MM.1S (cell line): ENCODE data around the gene ACSS1.

ENCODE experiments used
- DNase-seq: peaks from one replicate; pipeline ENCODE4 v3.0.0-alpha.2; 2015
- H2AFZ ChIP-seq: fragments of 300-600 bp; sonication (generic); 2 replicates; pipeline ENCODE4 v1.6.0; 2016; ENCODE audit warnings: antibody characterized with exemption, low read length
- H3F3A ChIP-seq: fragments of 300-600 bp; sonication (generic); 2 replicates; pipeline ENCODE4 v1.6.1; 2016; ENCODE audit warnings: mild to moderate bottlenecking, antibody characterized with exemption, low read length, moderate library complexity, mixed read lengths; ENCODE audit not compliant: insufficient read depth
- H3K27ac ChIP-seq: fragments of 300-600 bp; sonication (generic); 2 replicates; pipeline ENCODE4 v1.5.1; 2016; ENCODE audit warnings: mild to moderate bottlenecking, low read length
- H3K27me3 ChIP-seq: fragments of 300-600 bp; sonication (generic); replicated peaks from 2 replicates; pipeline ENCODE4 v1.6.0; 2016; ENCODE audit warnings: low read length; ENCODE audit not compliant: insufficient read depth
- H3K36me3 ChIP-seq: fragments of 300-600 bp; sonication (generic); replicated peaks from 2 replicates; pipeline ENCODE4 v1.6.1; 2016; ENCODE audit warnings: mild to moderate bottlenecking, low read length, mixed read lengths; ENCODE audit not compliant: insufficient read depth
- H3K4me1 ChIP-seq: fragments of 300-600 bp; sonication (generic); 2 replicates; pipeline ENCODE4 v1.6.1; 2016; ENCODE audit warnings: low read length, mixed read lengths
- H3K4me2 ChIP-seq: fragments of 300-600 bp; sonication (generic); 2 replicates; pipeline ENCODE4 v1.6.0; 2016; ENCODE audit warnings: low read depth, low read length
- H3K4me3 ChIP-seq: fragments of 300-600 bp; sonication (generic); 2 replicates; pipeline ENCODE4 v1.5.1; 2016; ENCODE audit warnings: low read length, mixed read lengths
- H3K79me2 ChIP-seq: fragments of 300-600 bp; sonication (generic); 2 replicates; pipeline ENCODE4 v1.6.1; 2016; ENCODE audit warnings: mixed run types, low read length, mixed read lengths
- H3K9ac ChIP-seq: fragments of 300-600 bp; sonication (generic); 2 replicates; pipeline ENCODE4 v1.6.1; 2016; ENCODE audit warnings: low read length, mixed read lengths
- H3K9me2 ChIP-seq: fragments of 300-600 bp; sonication (generic); replicated peaks from 2 replicates; pipeline ENCODE4 v1.6.1; 2016; ENCODE audit warnings: mild to moderate bottlenecking, low read length, mixed read lengths; ENCODE audit not compliant: insufficient read depth
- H3K9me3 ChIP-seq: fragments of 300-600 bp; sonication (generic); replicated peaks from 2 replicates; pipeline ENCODE4 v1.6.1; 2016; ENCODE audit warnings: mild to moderate bottlenecking, low read length, mixed read lengths; ENCODE audit not compliant: insufficient read depth
- H4K20me1 ChIP-seq: fragments of 300-600 bp; sonication (generic); 2 replicates; pipeline ENCODE4 v1.6.1; 2016; ENCODE audit warnings: mild to moderate bottlenecking, low read length, moderate library complexity, mixed read lengths; ENCODE audit not compliant: insufficient read depth
- EZH2 ChIP-seq: fragments of 300-600 bp; sonication (generic); optimal IDR thresholded peaks from 2 replicates; pipeline ENCODE3; 2017; ENCODE audit warnings: low read depth, mild to moderate bottlenecking, antibody characterized with exemption, low read length, mixed read lengths
- EZH2phosphoT487 ChIP-seq: fragments of 300-600 bp; sonication (generic); IDR thresholded peaks from 2 replicates; pipeline ENCODE4 v1.6.1; 2018; ENCODE audit warnings: antibody characterized with exemption, low read length
- TF ChIP-seq, protein P1 (sequence below): fragments of 300-600 bp; sonication (generic); IDR thresholded peaks from 2 replicates; pipeline ENCODE4 v1.5.1; 2016; ENCODE audit warnings: antibody characterized with exemption, low read length, mixed read lengths

The ACSS1 gene

DNA sequence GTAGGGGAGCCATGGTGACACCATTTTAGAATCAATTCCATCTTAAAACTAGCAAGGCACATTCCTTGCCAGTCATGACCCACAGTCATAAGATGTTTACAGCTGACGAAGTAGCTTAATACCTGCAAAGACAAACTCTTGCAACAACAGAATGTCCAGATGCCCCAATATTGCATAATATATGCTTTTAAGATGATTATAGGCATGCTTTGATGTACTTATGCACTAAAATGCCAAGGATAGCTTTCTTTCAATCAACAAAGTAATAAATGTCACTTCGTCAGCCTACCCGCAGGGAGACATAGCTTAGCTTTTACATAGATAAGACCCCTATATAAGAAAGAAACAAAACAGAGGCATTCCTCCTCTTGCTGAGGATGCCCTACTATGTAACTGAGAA lies 26.7 kb downstream of the ACSS1 start:
- H4K20me1 ChIP-seq, result no peaks in the 10 kb centered on the region; the same call in 1 of the 2 replicates
- peaks cover 14% of the 10 kb centered on the region for H3K4me1 ChIP-seq
- peaks cover 5% of the 10 kb centered on the region; the same call in 1 of the 2 replicates for H3F3A ChIP-seq
- no peak overlapping the region for H3K4me2 ChIP-seq
- H3K27ac ChIP-seq, result no peak overlapping the region
- no peak overlapping the region for H3K9ac ChIP-seq
- H3K36me3 ChIP-seq, result no peaks in the 10 kb centered on the region
- H3K9me3 ChIP-seq, result no peaks in the 10 kb centered on the region
- TF ChIP-seq EZH2phosphoT487, result no peak
- TF ChIP-seq, protein P1, sequence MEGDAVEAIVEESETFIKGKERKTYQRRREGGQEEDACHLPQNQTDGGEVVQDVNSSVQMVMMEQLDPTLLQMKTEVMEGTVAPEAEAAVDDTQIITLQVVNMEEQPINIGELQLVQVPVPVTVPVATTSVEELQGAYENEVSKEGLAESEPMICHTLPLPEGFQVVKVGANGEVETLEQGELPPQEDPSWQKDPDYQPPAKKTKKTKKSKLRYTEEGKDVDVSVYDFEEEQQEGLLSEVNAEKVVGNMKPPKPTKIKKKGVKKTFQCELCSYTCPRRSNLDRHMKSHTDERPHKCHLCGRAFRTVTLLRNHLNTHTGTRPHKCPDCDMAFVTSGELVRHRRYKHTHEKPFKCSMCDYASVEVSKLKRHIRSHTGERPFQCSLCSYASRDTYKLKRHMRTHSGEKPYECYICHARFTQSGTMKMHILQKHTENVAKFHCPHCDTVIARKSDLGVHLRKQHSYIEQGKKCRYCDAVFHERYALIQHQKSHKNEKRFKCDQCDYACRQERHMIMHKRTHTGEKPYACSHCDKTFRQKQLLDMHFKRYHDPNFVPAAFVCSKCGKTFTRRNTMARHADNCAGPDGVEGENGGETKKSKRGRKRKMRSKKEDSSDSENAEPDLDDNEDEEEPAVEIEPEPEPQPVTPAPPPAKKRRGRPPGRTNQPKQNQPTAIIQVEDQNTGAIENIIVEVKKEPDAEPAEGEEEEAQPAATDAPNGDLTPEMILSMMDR, result no peak
- no peak for TF ChIP-seq EZH2
- no peak overlapping the region for H2AFZ ChIP-seq
- H3K9me2 ChIP-seq, result no peaks in the 10 kb centered on the region
- H3K27me3 ChIP-seq, result no peaks in the 10 kb centered on the region
- no peak for DNase-seq
- H3K4me3 ChIP-seq, result no peak overlapping the region
- peaks cover 91% of the 10 kb centered on the region for H3K79me2 ChIP-seq

- Histone ChIP-seq H3K27me3 (no peaks in the 10 kb centered on the region), H3K79me2 (peaks cover 91% of the 10 kb centered on the region), H3K9ac (no peak overlapping the region), H3K9me2 (no peaks in the 10 kb centered on the region), H3K4me2 (no peak overlapping the region), H4K20me1 (no peaks in the 10 kb centered on the region; the same call in 1 of the 2 replicates), H3F3A (no peaks in the 10 kb centered on the region), H3K27ac (no peak overlapping the region), H3K4me3 (no peak overlapping the region), H3K36me3 (no peaks in the 10 kb centered on the region), H3K4me1 (peaks cover 9% of the 10 kb centered on the region), H3K9me3 (no peaks in the 10 kb centered on the region), H2AFZ (no peak overlapping the region)
- no peak for DNase-seq
- TF ChIP-seq EZH2phosphoT487 (no peak), EZH2 (no peak)
- TF ChIP-seq, protein P1, result no peak
Measured at GRCh38 chr20:25030649-25031207, 27.2 kb downstream of the ACSS1 start.

DNA sequence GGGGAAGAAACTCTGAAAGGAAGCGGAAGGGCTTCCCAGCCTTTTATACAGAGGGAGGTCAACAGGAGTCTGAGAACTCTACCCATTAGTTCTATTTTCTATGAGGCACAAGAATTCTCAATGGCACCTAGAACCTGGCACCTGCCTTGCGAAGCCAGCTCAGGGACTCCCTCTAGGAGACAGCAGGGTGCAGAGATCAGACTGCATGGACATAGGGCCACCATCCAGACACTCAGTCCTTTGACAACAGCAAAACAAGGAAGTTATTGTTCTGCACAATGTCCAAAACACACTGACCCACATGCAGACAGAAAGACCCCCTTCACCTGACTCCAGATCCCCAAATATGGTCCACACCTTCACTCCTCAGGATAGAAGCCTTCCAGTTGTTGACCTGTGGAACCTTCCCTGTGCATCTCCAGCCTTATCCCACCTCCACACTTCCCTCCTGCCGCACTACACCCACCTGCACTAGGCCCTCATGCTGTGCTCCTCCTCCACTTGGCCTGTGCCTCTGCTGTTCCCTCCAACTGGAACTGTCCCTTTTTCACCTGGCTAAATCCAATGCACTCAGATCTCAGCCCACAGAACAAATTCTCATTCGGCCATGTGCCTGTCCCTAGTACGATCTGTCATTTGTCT lies 27.8 kb downstream of the ACSS1 start:
- peaks cover 91% of the 10 kb centered on the region for H3K79me2 ChIP-seq
- no peak overlapping the region for H3K4me3 ChIP-seq
- no peak overlapping the region for H2AFZ ChIP-seq
- no peak for DNase-seq
- peaks cover 6% of the 10 kb centered on the region; the same call in 1 of the 2 replicates for H3K4me1 ChIP-seq
- no peaks in the 10 kb centered on the region for H3K36me3 ChIP-seq
- no peaks in the 10 kb centered on the region for H3F3A ChIP-seq
- H3K4me2 ChIP-seq, result no peak overlapping the region
- H3K27me3 ChIP-seq, result no peaks in the 10 kb centered on the region
- H3K27ac ChIP-seq, result no peak overlapping the region
- TF ChIP-seq, protein P1, result no peak
- TF ChIP-seq EZH2, result no peak
- no peak for TF ChIP-seq EZH2phosphoT487
- no peaks in the 10 kb centered on the region for H3K9me3 ChIP-seq
- H3K9me2 ChIP-seq, result no peaks in the 10 kb centered on the region
- no peaks in the 10 kb centered on the region; the same call in 1 of the 2 replicates for H4K20me1 ChIP-seq
- no peak overlapping the region for H3K9ac ChIP-seq
